ENCODE results near the gene OR2S2. TPM values are rescaled to one million over a fixed set of nuclear protein-coding genes. Genes with fewer than 3 reads are reported as not detected.
"Not testable (repeated sequence)": the region's sequence is repeated elsewhere in the genome, so short reads cannot be mapped to it uniquely, and the experiment has no call there.

OR2S2 gene
- not detected for polyA plus RNA-seq

GRCh38 chr9:35958104-35958837, at the start of gene OR2S2:
OR2S2 (minus strand) TSS chr9:35958154; CDS start chr9:35958098, 56 bp downstream.
- H3K9me3 ChIP-seq (ENCODE audit: control insufficient read depth in 2 of 2, insufficient read depth in 1 of 2, low read depth in 1 of 2, low read length in 1 of 2), result no peaks in the 10 kb centered on the region
- no peak within 1 kb of the TSS for H3K4me3 ChIP-seq (ENCODE audit: low read depth in 1 of 2, low read length in 2 of 2)
- H3K4me1 ChIP-seq (ENCODE audit: control insufficient read depth in 2 of 2, insufficient read depth in 2 of 2, low read length in 1 of 2), result no peaks in the 10 kb centered on the region
- H3K27me3 ChIP-seq (ENCODE audit: control insufficient read depth in 1 of 2, insufficient read depth in 2 of 2, low read length in 2 of 2), result peaks cover 0 to 2% of the 10 kb centered on the region in 2 donors
- H3K36me3 ChIP-seq (ENCODE audit: control insufficient read depth in 2 of 2, insufficient read depth in 2 of 2, low read length in 1 of 2), result no peaks in the 10 kb centered on the region
- WGBS, 2 donors, result 81 to 88% methylated on average over 5 of the region's 5 CpGs
- H3K27ac ChIP-seq (ENCODE audit: low read depth in 2 of 2, low read length in 1 of 2), result no peak within 1 kb of the TSS

- no peaks in the 10 kb centered on the region for H3K36me3 ChIP-seq (ENCODE audit: control insufficient read depth in 2 of 2, insufficient read depth in 2 of 2, low read length in 1 of 2)
These were observed 49.4 kb upstream of the OR2S2 start for GRCh38 chr9:36007316-36007708.

GRCh38 chr9:36006549-36007315, 48.8 kb upstream of the OR2S2 start:
- 62 to 70% methylated on average over 3 of the region's 3 CpGs for WGBS, 2 donors
- no peaks in the 10 kb centered on the region for H3K27me3 ChIP-seq (ENCODE audit: control insufficient read depth in 1 of 2, insufficient read depth in 2 of 2, low read length in 2 of 2)
- H3K9me3 ChIP-seq (ENCODE audit: control insufficient read depth in 2 of 2, insufficient read depth in 1 of 2, low read depth in 1 of 2, low read length in 1 of 2), result peaks cover 0 to 7% of the 10 kb centered on the region in 2 donors
- no peaks in the 10 kb centered on the region for H3K4me1 ChIP-seq (ENCODE audit: control insufficient read depth in 2 of 2, insufficient read depth in 2 of 2, low read length in 1 of 2)
- H3K4me3 ChIP-seq (ENCODE audit: low read depth in 1 of 2, low read length in 2 of 2), result no peak overlapping the region
- no peaks in the 10 kb centered on the region for H3K36me3 ChIP-seq (ENCODE audit: control insufficient read depth in 2 of 2, insufficient read depth in 2 of 2, low read length in 1 of 2)
- H3K27ac ChIP-seq (ENCODE audit: low read depth in 2 of 2, low read length in 1 of 2), result no peak overlapping the region

More at GRCh38 chr9:36007316-36007708, 49.4 kb upstream of the OR2S2 start:
- H3K4me3 ChIP-seq (ENCODE audit: low read depth in 1 of 2, low read length in 2 of 2), result no peak overlapping the region
- no peak overlapping the region for H3K27ac ChIP-seq (ENCODE audit: low read depth in 2 of 2, low read length in 1 of 2)
- peaks cover 0 to 7% of the 10 kb centered on the region in 2 donors for H3K9me3 ChIP-seq (ENCODE audit: control insufficient read depth in 2 of 2, insufficient read depth in 1 of 2, low read depth in 1 of 2, low read length in 1 of 2)
- no peaks in the 10 kb centered on the region for H3K27me3 ChIP-seq (ENCODE audit: control insufficient read depth in 1 of 2, insufficient read depth in 2 of 2, low read length in 2 of 2)
- WGBS, 2 donors, result 57 to 75% methylated on average over 1 of the region's 1 CpG
- no peaks in the 10 kb centered on the region for H3K4me1 ChIP-seq (ENCODE audit: control insufficient read depth in 2 of 2, insufficient read depth in 2 of 2, low read length in 1 of 2)

GRCh38 chr9:36005891-36006290, 47.9 kb upstream of the OR2S2 start:
- Histone ChIP-seq H3K36me3 (ENCODE audit: control insufficient read depth in 2 of 2, insufficient read depth in 2 of 2, low read length in 1 of 2) (no peaks in the 10 kb centered on the region), H3K27ac (ENCODE audit: low read depth in 2 of 2, low read length in 1 of 2) (no peak overlapping the region), H3K4me1 (ENCODE audit: control insufficient read depth in 2 of 2, insufficient read depth in 2 of 2, low read length in 1 of 2) (no peaks in the 10 kb centered on the region), H3K9me3 (ENCODE audit: control insufficient read depth in 2 of 2, insufficient read depth in 1 of 2, low read depth in 1 of 2, low read length in 1 of 2) (peaks cover 0 to 7% of the 10 kb centered on the region in 2 donors), H3K4me3 (ENCODE audit: low read depth in 1 of 2, low read length in 2 of 2) (no peak overlapping the region), H3K27me3 (ENCODE audit: control insufficient read depth in 1 of 2, insufficient read depth in 2 of 2, low read length in 2 of 2) (no peaks in the 10 kb centered on the region)
- 64 to 86% methylated on average over 1 of the region's 1 CpG for WGBS, 2 donors

- H3K27me3 ChIP-seq (ENCODE audit: control insufficient read depth in 1 of 2, insufficient read depth in 2 of 2, low read length in 2 of 2), result peaks cover 0 to 5% of the 10 kb centered on the region in 2 donors
- no peak overlapping the region for H3K27ac ChIP-seq (ENCODE audit: low read depth in 2 of 2, low read length in 1 of 2)
- H3K9me3 ChIP-seq (ENCODE audit: control insufficient read depth in 2 of 2, insufficient read depth in 1 of 2, low read depth in 1 of 2, low read length in 1 of 2), result peaks cover 0 to 3% of the 10 kb centered on the region in 2 donors
- H3K36me3 ChIP-seq (ENCODE audit: control insufficient read depth in 2 of 2, insufficient read depth in 2 of 2, low read length in 1 of 2), result no peaks in the 10 kb centered on the region
- no peaks in the 10 kb centered on the region for H3K4me1 ChIP-seq (ENCODE audit: control insufficient read depth in 2 of 2, insufficient read depth in 2 of 2, low read length in 1 of 2)
- no peak overlapping the region for H3K4me3 ChIP-seq (ENCODE audit: low read depth in 1 of 2, low read length in 2 of 2)
- 67 to 85% methylated on average over 1 of the region's 1 CpG for WGBS, 2 donors
These were observed 40.4 kb upstream of the OR2S2 start for GRCh38 chr9:35998333-35998732.

- H3K27me3 ChIP-seq (ENCODE audit: control insufficient read depth in 1 of 2, insufficient read depth in 2 of 2, low read length in 2 of 2); H3K36me3 ChIP-seq (ENCODE audit: control insufficient read depth in 2 of 2, insufficient read depth in 2 of 2, low read length in 1 of 2); H3K9me3 ChIP-seq (ENCODE audit: control insufficient read depth in 2 of 2, insufficient read depth in 1 of 2, low read depth in 1 of 2, low read length in 1 of 2); H3K27ac ChIP-seq (ENCODE audit: low read depth in 2 of 2, low read length in 1 of 2); H3K4me1 ChIP-seq (ENCODE audit: control insufficient read depth in 2 of 2, insufficient read depth in 2 of 2, low read length in 1 of 2); H3K4me3 ChIP-seq (ENCODE audit: low read depth in 1 of 2, low read length in 2 of 2): not testable (repeated sequence)
- 57 to 64% methylated on average over 4 of the region's 4 CpGs for WGBS, 2 donors
These were observed 39.1 kb upstream of the OR2S2 start for GRCh38 chr9:35997016-35997415.

- 62 to 77% methylated on average over 1 of the region's 1 CpG for WGBS, 2 donors
- Histone ChIP-seq H3K36me3 (ENCODE audit: control insufficient read depth in 2 of 2, insufficient read depth in 2 of 2, low read length in 1 of 2) (no peaks in the 10 kb centered on the region), H3K4me1 (ENCODE audit: control insufficient read depth in 2 of 2, insufficient read depth in 2 of 2, low read length in 1 of 2) (no peaks in the 10 kb centered on the region), H3K4me3 (ENCODE audit: low read depth in 1 of 2, low read length in 2 of 2) (no peak overlapping the region), H3K9me3 (ENCODE audit: control insufficient read depth in 2 of 2, insufficient read depth in 1 of 2, low read depth in 1 of 2, low read length in 1 of 2) (peaks cover 0 to 3% of the 10 kb centered on the region in 2 donors), H3K27me3 (ENCODE audit: control insufficient read depth in 1 of 2, insufficient read depth in 2 of 2, low read length in 2 of 2) (peaks cover 0 to 5% of the 10 kb centered on the region in 2 donors), H3K27ac (ENCODE audit: low read depth in 2 of 2, low read length in 1 of 2) (no peak overlapping the region)
These were observed 38.5 kb upstream of the OR2S2 start for GRCh38 chr9:35996358-35996970.

GRCh38 chr9:35994959-35995358, 37.0 kb upstream of the OR2S2 start:
- no peak overlapping the region for H3K27ac ChIP-seq (ENCODE audit: low read depth in 2 of 2, low read length in 1 of 2)
- no peaks in the 10 kb centered on the region for H3K36me3 ChIP-seq (ENCODE audit: control insufficient read depth in 2 of 2, insufficient read depth in 2 of 2, low read length in 1 of 2)
- peaks cover 0 to 3% of the 10 kb centered on the region in 2 donors for H3K9me3 ChIP-seq (ENCODE audit: control insufficient read depth in 2 of 2, insufficient read depth in 1 of 2, low read depth in 1 of 2, low read length in 1 of 2)
- peaks cover 0 to 5% of the 10 kb centered on the region in 2 donors for H3K27me3 ChIP-seq (ENCODE audit: control insufficient read depth in 1 of 2, insufficient read depth in 2 of 2, low read length in 2 of 2)
- no peak overlapping the region for H3K4me3 ChIP-seq (ENCODE audit: low read depth in 1 of 2, low read length in 2 of 2)
- H3K4me1 ChIP-seq (ENCODE audit: control insufficient read depth in 2 of 2, insufficient read depth in 2 of 2, low read length in 1 of 2), result no peaks in the 10 kb centered on the region
- 53 to 72% methylated on average over 2 of the region's 2 CpGs for WGBS, 2 donors

GRCh38 chr9:35993976-35994720, 36.2 kb upstream of the OR2S2 start:
- no peaks in the 10 kb centered on the region for H3K4me1 ChIP-seq (ENCODE audit: control insufficient read depth in 2 of 2, insufficient read depth in 2 of 2, low read length in 1 of 2)
- 77 to 79% methylated on average over 5 of the region's 5 CpGs for WGBS, 2 donors
- H3K9me3 ChIP-seq (ENCODE audit: control insufficient read depth in 2 of 2, insufficient read depth in 1 of 2, low read depth in 1 of 2, low read length in 1 of 2), result peaks cover 0 to 3% of the 10 kb centered on the region in 2 donors
- H3K4me3 ChIP-seq (ENCODE audit: low read depth in 1 of 2, low read length in 2 of 2), result no peak overlapping the region
- H3K27ac ChIP-seq (ENCODE audit: low read depth in 2 of 2, low read length in 1 of 2), result no peak overlapping the region
- no peaks in the 10 kb centered on the region for H3K36me3 ChIP-seq (ENCODE audit: control insufficient read depth in 2 of 2, insufficient read depth in 2 of 2, low read length in 1 of 2)
- H3K27me3 ChIP-seq (ENCODE audit: control insufficient read depth in 1 of 2, insufficient read depth in 2 of 2, low read length in 2 of 2), result peaks cover 0 to 2% of the 10 kb centered on the region in 2 donors
